Muscle layer of colon (tissue), 2 donors: ENCODE measurements around the gene KANSL3.
"Not testable (repeated sequence)": the region's sequence is repeated elsewhere in the genome, so short reads cannot be mapped to it uniquely, and the experiment has no call there.

Experiments used
- H3K27ac ChIP-seq: one replicate; pipeline ENCODE4 v1.7.0; 2013; ENCODE audit warnings: low read depth, mild to moderate bottlenecking, low read length, moderate library complexity
- H3K27me3 ChIP-seq, 2 donors: one replicate each; pipeline ENCODE4 v1.7.0; 2013; ENCODE audit warnings: low read length in 2 of 2, mild to moderate bottlenecking in 2 of 2; ENCODE audit not compliant: insufficient read depth in 2 of 2, control insufficient read depth in 1 of 2
- H3K36me3 ChIP-seq: one replicate; pipeline ENCODE4 v1.7.0; 2013; ENCODE audit warnings: mild to moderate bottlenecking, low read length; ENCODE audit not compliant: insufficient read depth
- H3K4me1 ChIP-seq: one replicate; pipeline ENCODE4 v1.7.0; 2013; ENCODE audit warnings: mild to moderate bottlenecking, low read length; ENCODE audit not compliant: insufficient read depth
- H3K4me3 ChIP-seq, 2 donors: one replicate each; pipeline ENCODE4 v1.7.0; 2013; ENCODE audit warnings: low read length in 2 of 2, low read depth in 1 of 2, mild to moderate bottlenecking in 1 of 2, moderate library complexity in 1 of 2
- H3K9ac ChIP-seq: one replicate; pipeline ENCODE4 v1.7.0; 2013; ENCODE audit warnings: low read length
- H3K9me3 ChIP-seq: one replicate; pipeline ENCODE4 v1.7.0; 2013; ENCODE audit warnings: mild to moderate bottlenecking, low read length
- donor health status: abdominal sarcoma.
- donor health status: Adenocarcinoma of cecum.

KANSL3 gene

GRCh38 chr2:96553957-96554292 lies 84.2 kb downstream of the KANSL3 start:
- H3K4me1 ChIP-seq, H3K27ac ChIP-seq, H3K27me3 ChIP-seq, H3K9me3 ChIP-seq, H3K9ac ChIP-seq: not testable (repeated sequence)
- Histone ChIP-seq H3K4me3 (peak overlapping the region in 1 of 2 donors; percentile 27), H3K36me3 (peaks cover 11% of the 10 kb centered on the region)

- no peak overlapping the region for H3K27ac ChIP-seq
- peaks cover 17% of the 10 kb centered on the region for H3K36me3 ChIP-seq
- no peaks in the 10 kb centered on the region for H3K9me3 ChIP-seq
- H3K4me1 ChIP-seq = peaks cover 3% of the 10 kb centered on the region
- H3K4me3 ChIP-seq = no peak overlapping the region
- H3K27me3 ChIP-seq = no peaks in the 10 kb centered on the region
- H3K9ac ChIP-seq = no peak overlapping the region
Measured at GRCh38 chr2:96553176-96553956, 84.7 kb downstream of the KANSL3 start.

- Histone ChIP-seq H3K27me3 (no peaks in the 10 kb centered on the region), H3K27ac (no peak overlapping the region), H3K36me3 (peaks cover 21% of the 10 kb centered on the region), H3K4me1 (peaks cover 3% of the 10 kb centered on the region), H3K9ac (no peak overlapping the region), H3K4me3 (no peak overlapping the region), H3K9me3 (no peaks in the 10 kb centered on the region)
Measured at GRCh38 chr2:96552315-96553175, 85.6 kb downstream of the KANSL3 start.

- H3K27me3 ChIP-seq = no peaks in the 10 kb centered on the region
- no peaks in the 10 kb centered on the region for H3K9me3 ChIP-seq
- peaks cover 3% of the 10 kb centered on the region for H3K4me1 ChIP-seq
- no peak overlapping the region for H3K27ac ChIP-seq
- no peak overlapping the region for H3K4me3 ChIP-seq
- no peak overlapping the region for H3K9ac ChIP-seq
- H3K36me3 ChIP-seq = peaks cover 23% of the 10 kb centered on the region
Measured at GRCh38 chr2:96551605-96552314, 86.4 kb downstream of the KANSL3 start.

- no peak overlapping the region for H3K4me3 ChIP-seq
- H3K4me1 ChIP-seq = peaks cover 3% of the 10 kb centered on the region
- H3K9me3 ChIP-seq = no peaks in the 10 kb centered on the region
- H3K27ac ChIP-seq = no peak overlapping the region
- H3K36me3 ChIP-seq = peaks cover 23% of the 10 kb centered on the region
- no peak overlapping the region for H3K9ac ChIP-seq
- no peaks in the 10 kb centered on the region for H3K27me3 ChIP-seq
Measured at GRCh38 chr2:96550787-96551604, 87.1 kb downstream of the KANSL3 start.

- Histone ChIP-seq H3K9me3 (no peaks in the 10 kb centered on the region), H3K27me3 (no peaks in the 10 kb centered on the region), H3K27ac (no peak overlapping the region), H3K9ac (no peak overlapping the region), H3K36me3 (peaks cover 23% of the 10 kb centered on the region), H3K4me1 (peaks cover 3% of the 10 kb centered on the region), H3K4me3 (no peak overlapping the region)
Measured at GRCh38 chr2:96549967-96550786, 87.9 kb downstream of the KANSL3 start.

GRCh38 chr2:96549466-96549785 lies 88.7 kb downstream of the KANSL3 start:
- no peaks in the 10 kb centered on the region for H3K27me3 ChIP-seq
- H3K4me3 ChIP-seq = no peak overlapping the region
- H3K4me1 ChIP-seq = peaks cover 3% of the 10 kb centered on the region
- no peaks in the 10 kb centered on the region for H3K9me3 ChIP-seq
- H3K36me3 ChIP-seq = peaks cover 23% of the 10 kb centered on the region
- no peak overlapping the region for H3K27ac ChIP-seq
- no peak overlapping the region for H3K9ac ChIP-seq

- Histone ChIP-seq H3K36me3 (peaks cover 23% of the 10 kb centered on the region), H3K9ac (no peak overlapping the region), H3K27ac (no peak overlapping the region), H3K27me3 (no peaks in the 10 kb centered on the region), H3K9me3 (no peaks in the 10 kb centered on the region), H3K4me3 (no peak overlapping the region), H3K4me1 (no peaks in the 10 kb centered on the region)
Measured at GRCh38 chr2:96548558-96549465, 89.3 kb downstream of the KANSL3 start.

- Histone ChIP-seq H3K27ac (no peak overlapping the region), H3K36me3 (peaks cover 23% of the 10 kb centered on the region), H3K4me3 (no peak overlapping the region), H3K9me3 (no peaks in the 10 kb centered on the region), H3K9ac (no peak overlapping the region), H3K27me3 (no peaks in the 10 kb centered on the region), H3K4me1 (no peaks in the 10 kb centered on the region)
Measured at GRCh38 chr2:96547731-96548171, 90.4 kb downstream of the KANSL3 start.

GRCh38 chr2:96547203-96547641 lies 90.9 kb downstream of the KANSL3 start:
- Histone ChIP-seq H3K9ac (no peak overlapping the region), H3K4me3 (no peak overlapping the region), H3K9me3 (no peaks in the 10 kb centered on the region), H3K4me1 (no peaks in the 10 kb centered on the region), H3K27ac (no peak overlapping the region), H3K27me3 (no peaks in the 10 kb centered on the region), H3K36me3 (peaks cover 23% of the 10 kb centered on the region)
